ENCODE data around the gene TUBGCP2. TPM values are rescaled to one million over a fixed set of nuclear protein-coding genes. Genes with fewer than 3 reads are reported as not detected.
"Not testable (repeated sequence)": the region's sequence is repeated elsewhere in the genome, so short reads cannot be mapped to it uniquely, and the experiment has no call there.

Gene TUBGCP2
- total RNA-seq, 1 donor: 73.2 TPM

GRCh38 chr10:133326745-133327650 lies 18.3 kb upstream of the TUBGCP2 start:
- DNase-seq (ENCODE audit: low read depth in 2 of 3, low spot score in 2 of 3): no peak

- DNase-seq (ENCODE audit: low read depth in 2 of 3, low spot score in 2 of 3): no peak
Observed at GRCh38 chr10:133326223-133326551, 17.5 kb upstream of the TUBGCP2 start.

- no peak for DNase-seq (ENCODE audit: low read depth in 2 of 3, low spot score in 2 of 3)
Observed at GRCh38 chr10:133325440-133326222, 17.0 kb upstream of the TUBGCP2 start.

GRCh38 chr10:133324857-133325260 lies 16.2 kb upstream of the TUBGCP2 start:
- no peak for DNase-seq (ENCODE audit: low read depth in 2 of 3, low spot score in 2 of 3)

GRCh38 chr10:133324198-133324792 lies 15.6 kb upstream of the TUBGCP2 start:
- peak in 2 of 3 donors; percentile 44 to 48 for DNase-seq (ENCODE audit: low read depth in 2 of 3, low spot score in 2 of 3)

- not testable (repeated sequence) for DNase-seq (ENCODE audit: low read depth in 2 of 3, low spot score in 2 of 3)
Observed at GRCh38 chr10:133322064-133322709, 13.5 kb upstream of the TUBGCP2 start.

DNA sequence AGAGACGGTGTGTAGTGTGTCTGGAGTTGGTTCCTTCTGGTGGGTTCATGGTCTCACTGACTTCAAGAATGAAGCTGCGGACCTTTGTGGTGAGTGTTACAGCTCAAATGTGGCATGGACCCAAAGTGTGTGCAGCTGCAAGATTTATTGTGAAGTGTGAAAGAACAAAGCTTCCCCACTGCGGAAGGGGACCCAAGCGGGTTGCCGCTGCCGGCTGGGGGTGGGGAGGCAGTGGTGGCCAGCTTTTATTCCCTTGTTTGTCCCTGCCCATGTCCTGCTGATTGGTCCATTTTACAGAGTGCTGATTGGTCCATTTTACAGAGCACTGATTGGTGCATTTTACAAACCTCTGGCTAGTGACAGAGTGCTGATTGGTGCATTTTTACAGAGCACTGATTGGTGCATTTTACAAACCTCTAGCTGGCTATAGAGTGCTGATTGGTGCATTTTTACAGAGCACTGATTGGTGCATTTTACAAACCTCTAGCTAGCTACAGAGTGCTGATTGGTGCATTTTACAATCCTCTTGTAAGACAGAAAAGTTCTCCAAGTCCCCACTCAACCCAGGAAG lies 12.3 kb upstream of the TUBGCP2 start:
- not testable (repeated sequence) for DNase-seq (ENCODE audit: low read depth in 2 of 3, low spot score in 2 of 3)

GRCh38 chr10:133318494-133319127 lies 9.9 kb upstream of the TUBGCP2 start:
- peak; percentile 50 to 76 (median 75) for DNase-seq (ENCODE audit: low read depth in 2 of 3, low spot score in 2 of 3)

- DNase-seq (ENCODE audit: low read depth in 2 of 3, low spot score in 2 of 3): no peak
Observed at GRCh38 chr10:133316732-133317131, 8.1 kb upstream of the TUBGCP2 start.

DNA sequence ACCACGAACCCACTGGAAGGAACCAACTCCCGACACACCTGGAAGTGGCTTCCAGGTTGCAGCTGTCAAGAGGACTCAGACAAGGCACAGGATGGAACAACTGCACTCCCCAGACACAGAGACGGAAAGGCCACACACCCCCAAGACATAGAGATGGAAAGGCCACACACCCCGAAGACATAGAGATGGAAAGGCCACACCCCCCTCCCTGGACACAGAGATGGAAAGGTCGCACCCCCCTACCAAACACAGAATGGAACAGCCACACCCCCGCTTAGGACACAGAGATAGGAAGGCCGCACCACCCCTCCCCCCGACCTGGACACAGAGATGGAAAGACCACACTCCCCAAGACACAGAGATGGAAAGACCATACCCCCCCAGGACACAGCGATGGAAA lies 7.6 kb upstream of the TUBGCP2 start:
- DNase-seq (ENCODE audit: low read depth in 2 of 3, low spot score in 2 of 3): no peak

GRCh38 chr10:133315847-133316246 lies 7.2 kb upstream of the TUBGCP2 start:
- DNase-seq (ENCODE audit: low read depth in 2 of 3, low spot score in 2 of 3): peak in 1 of 3 donors; percentile 36

DNA sequence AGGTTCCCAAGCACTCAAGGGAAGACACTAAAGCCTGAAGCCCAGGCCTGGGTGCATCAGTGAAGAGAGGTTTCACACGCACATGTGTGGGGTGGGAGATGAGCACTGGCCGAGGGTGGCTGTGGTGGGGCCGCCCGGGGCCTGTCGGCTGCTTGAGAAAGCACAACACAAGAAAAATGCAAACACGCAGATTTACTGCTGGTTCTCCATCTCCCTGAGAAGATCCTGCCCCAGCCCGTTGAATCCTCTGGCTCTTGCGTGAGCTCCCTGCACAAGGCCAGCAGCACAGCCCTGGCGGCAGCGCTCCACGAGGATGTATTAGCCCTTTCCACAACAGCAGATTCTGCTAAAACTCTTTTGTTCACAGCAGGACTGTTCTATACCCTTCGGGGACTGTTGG lies 6.2 kb upstream of the TUBGCP2 start:
- DNase-seq (ENCODE audit: low read depth in 2 of 3, low spot score in 2 of 3): no peak

DNA sequence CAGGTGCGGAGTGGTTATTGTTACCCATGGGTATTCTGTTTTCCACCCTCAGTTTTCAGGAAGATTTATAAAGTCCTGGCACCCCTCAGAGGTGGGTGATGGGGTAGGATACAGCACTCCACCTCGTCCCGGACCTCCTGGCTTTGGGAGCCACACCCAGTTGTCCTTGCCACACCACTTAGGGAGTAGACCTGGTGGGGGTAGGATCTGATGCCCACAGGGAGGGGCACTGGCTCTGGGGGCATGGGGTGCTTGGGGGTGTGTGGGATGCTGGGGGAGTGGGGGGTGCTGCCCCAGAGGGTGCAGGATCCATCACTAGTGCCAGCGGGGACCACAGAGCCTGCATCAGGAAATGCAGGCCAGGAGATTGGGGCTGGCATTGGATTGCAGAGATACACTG lies 4.5 kb upstream of the TUBGCP2 start:
- no peak for DNase-seq (ENCODE audit: low read depth in 2 of 3, low spot score in 2 of 3)

GRCh38 chr10:133312769-133313145 lies 4.1 kb upstream of the TUBGCP2 start:
- DNase-seq (ENCODE audit: low read depth in 2 of 3, low spot score in 2 of 3): no peak

DNA sequence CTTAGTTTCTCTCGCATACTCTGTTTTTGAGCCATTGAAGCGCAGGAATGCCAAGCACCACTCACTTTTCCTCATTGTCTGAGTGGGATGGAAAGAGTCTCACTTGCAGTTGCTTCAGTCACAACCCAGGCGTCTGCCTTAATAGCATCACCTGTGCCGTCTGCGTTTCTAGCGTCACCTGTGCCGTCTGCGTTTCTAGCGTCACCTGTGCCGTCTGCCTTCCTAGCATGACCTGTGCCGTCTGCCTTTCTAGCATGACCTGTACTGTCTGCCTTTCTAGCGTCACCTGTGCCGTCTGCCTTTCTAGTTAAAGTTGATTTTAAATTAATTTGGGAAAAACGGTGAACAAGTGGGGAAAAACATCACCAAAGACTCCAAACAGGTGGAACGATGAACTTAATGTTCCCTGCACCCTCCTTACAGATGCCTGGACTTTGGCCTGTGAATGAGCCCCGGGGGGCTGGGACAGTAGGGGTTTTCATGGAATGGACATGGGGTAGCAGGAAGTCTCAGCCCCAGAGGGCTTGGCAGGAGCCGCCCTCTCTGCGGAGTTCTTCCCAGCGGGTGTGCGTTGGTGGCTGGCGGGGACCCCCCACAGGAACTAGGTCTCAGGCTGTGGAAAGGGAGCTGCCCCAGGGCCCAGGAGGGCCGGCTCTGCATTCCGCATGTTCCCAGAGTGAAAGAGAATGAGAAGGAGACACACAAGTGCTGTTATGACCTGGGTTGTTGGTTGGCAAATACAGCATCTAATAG lies 3.5 kb upstream of the TUBGCP2 start:
- no peak for DNase-seq (ENCODE audit: low read depth in 2 of 3, low spot score in 2 of 3)

- no peak for DNase-seq (ENCODE audit: low read depth in 2 of 3, low spot score in 2 of 3)
Observed at GRCh38 chr10:133311570-133311969, 2.9 kb upstream of the TUBGCP2 start.

DNA sequence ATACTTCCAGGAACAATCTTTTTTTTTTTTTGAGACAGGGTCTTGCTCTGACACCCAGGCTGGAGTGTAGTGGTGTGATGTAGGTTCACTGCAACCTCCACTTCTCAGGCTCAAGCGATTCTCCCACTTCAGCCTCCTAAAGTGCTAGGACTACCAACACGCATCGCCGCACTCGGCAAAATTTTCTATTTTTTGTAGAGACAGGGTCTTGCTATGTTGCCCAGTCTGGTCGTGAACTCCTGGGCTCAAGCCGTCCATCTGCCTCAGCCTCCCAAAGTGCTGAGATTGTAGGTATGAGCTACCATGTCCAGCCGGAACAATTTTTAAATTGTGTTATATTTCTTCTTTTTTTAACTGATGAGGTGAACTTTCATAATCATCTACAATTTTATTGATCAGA lies 2.1 kb upstream of the TUBGCP2 start:
- DNase-seq (ENCODE audit: low read depth in 2 of 3, low spot score in 2 of 3): no peak

DNA sequence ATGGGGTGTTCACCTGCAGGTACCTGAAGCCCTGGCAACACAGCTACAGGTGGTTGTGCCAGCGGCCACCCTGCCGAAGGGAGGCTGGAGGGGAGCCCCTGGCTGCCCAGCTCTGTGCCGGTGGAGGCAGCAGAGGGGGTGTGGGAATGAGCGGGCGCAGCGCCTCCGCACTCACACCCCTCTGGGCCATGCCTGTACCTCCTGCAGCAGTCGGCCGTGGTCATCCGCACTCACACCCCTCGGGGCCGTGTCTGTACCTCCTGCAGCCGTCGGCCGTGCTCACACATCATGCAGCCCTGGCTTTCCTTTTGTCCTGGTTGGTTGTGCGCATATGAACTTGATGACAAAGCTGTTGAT lies 1.7 kb upstream of the TUBGCP2 start:
- no peak for DNase-seq (ENCODE audit: low read depth in 2 of 3, low spot score in 2 of 3)

- DNase-seq (ENCODE audit: low read depth in 2 of 3, low spot score in 2 of 3): no peak
Observed at GRCh38 chr10:133309720-133310398, 1.2 kb upstream of the TUBGCP2 start.
